Right atrium auricular region (tissue), 2 donors: ENCODE results near the gene ZFYVE28. TPM values are rescaled to one million over a fixed set of nuclear protein-coding genes. Genes with fewer than 3 reads are reported as not detected.
A peak's percentile ranks its signal among the peaks of the same experiment; 100 is the strongest.

Source experiments
- DNase-seq: peaks from one replicate; pipeline ENCODE4 v3.0.0-alpha.2; 2019; ENCODE audit warnings: low spot score
- H3K27ac ChIP-seq, 2 donors: fragments of 200-600 bp; sonication (generic); 1 replicate in 1 of 2; 2 replicates in 1 of 2; pipeline ENCODE4 v1.5.1; 2016 to 2019
- H3K27me3 ChIP-seq, 2 donors: fragments of 200-600 bp; sonication (generic); one replicate each; pipeline versions ENCODE4 v1.5.1 to v1.6.0; 2017 to 2019
- H3K36me3 ChIP-seq: fragments of 200-600 bp; sonication (generic); one replicate; pipeline ENCODE4 v1.5.1; 2016
- H3K4me1 ChIP-seq, 2 donors: fragments of 200-600 bp; sonication (generic); one replicate each; pipeline versions ENCODE4 v1.5.1 to v1.6.0; 2017 to 2019
- H3K4me3 ChIP-seq, 2 donors: fragments of 200-600 bp; sonication (generic); 1 replicate in 1 of 2; 2 replicates in 1 of 2; pipeline ENCODE4 v1.5.1; 2017 to 2019; ENCODE audit warnings: mild to moderate bottlenecking in 1 of 2, moderate library complexity in 1 of 2
- H3K9me3 ChIP-seq, 2 donors: fragments of 200-600 bp; sonication (generic); one replicate each; pipeline ENCODE4 v1.5.1; 2019
- CTCF ChIP-seq, 2 donors: fragments of 200-600 bp; sonication (generic); IDR thresholded peaks; one replicate each; pipeline ENCODE4 v1.5.1; 2019; ENCODE audit warnings: antibody characterized with exemption in 2 of 2
- total RNA-seq, 2 donors: library from RNA; depleted of rRNA; stranded (reverse); fragments of >200 nt; gene quantifications; one replicate each; pipeline ENCODE4 v1.1.0, GENCODE V29; 2016

ZFYVE28 gene
- total RNA-seq, 2 donors from 2014 or later: 3.4 to 6.0 TPM

DNA sequence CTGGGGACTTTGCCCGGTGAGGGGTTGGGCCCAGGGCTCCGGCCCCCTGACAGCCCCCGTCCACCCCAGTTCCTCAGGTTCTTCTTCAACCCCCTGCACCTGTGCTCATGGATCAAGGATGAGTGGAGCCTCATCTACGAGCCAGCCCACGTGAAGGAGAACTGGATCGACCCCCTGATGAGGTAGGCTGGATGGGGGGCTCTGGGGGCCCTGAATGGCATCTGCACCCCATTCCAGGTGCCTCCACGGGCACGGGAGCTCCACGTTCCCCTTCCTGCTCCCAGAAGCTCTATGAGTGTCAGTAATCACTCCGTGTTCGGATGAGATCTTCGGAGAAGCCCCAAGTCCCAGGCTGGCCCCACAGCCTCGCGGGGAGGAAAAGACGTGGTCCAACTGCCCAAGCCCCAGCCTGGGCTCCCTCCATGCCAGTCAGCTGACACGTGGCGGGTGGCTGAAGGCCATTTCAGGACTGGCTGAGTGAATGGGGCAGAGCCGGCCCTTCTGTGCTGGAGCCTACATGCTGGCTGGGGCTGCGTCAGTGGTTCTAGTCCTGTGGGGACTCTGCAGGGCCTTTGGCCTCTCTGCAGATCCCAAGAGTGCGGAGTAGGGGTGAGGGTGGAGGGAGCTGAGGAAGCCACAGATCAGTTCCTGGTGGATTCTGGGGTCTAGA lies 24.8 kb upstream of the ZFYVE28 start:
- DNase-seq: no peak
- TF ChIP-seq CTCF (IDR thresholded peaks at IDR 0.05): no peak

DNA sequence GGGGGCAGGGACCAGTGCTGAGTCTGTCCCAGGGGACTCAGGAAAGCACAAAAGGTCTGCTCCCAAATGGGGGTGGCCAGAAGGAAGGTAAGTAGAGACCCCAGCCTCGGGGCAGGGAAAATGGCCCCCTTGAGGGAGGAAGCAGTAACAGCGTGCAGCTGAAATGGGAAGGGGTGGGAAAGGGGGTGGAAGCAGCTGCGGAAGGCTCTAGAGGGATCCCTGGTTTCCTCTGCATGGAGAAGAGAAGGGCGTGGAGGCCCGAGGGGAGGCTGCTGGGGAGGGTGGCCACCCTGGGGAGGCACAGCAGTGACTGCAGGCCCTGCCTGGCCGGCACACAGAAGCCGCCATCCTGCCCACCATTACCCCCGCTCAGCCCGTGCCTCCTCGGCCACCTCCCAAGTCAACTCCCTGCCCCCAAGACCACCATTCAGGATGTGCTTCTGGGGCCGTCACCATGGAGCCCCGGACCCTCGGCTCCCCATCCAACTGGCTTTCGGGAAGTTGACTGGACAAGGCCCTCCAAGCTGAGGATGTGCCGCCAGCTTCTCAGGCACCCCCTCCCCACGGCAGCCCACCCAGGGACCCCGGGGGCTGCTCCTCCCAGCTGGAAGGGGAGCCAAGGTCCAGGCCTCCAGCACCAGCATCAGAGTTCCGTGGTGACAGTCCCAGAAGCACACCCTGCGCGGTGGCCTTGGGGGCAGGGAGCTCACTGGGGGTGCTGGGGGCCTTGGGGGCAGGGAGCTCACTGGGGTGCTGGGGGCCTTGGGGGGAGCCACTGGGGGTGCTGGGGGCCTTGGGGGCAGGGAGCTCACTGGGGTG lies 23.9 kb upstream of the ZFYVE28 start:
- H3K36me3 ChIP-seq: no peaks in the 10 kb centered on the region
- no peaks in the 10 kb centered on the region for H3K9me3 ChIP-seq
- no peaks in the 10 kb centered on the region for H3K4me1 ChIP-seq
- no peak overlapping the region for H3K27ac ChIP-seq
- no peaks in the 10 kb centered on the region for H3K27me3 ChIP-seq
- no peak for DNase-seq
- no peak overlapping the region for H3K4me3 ChIP-seq
- no peak for TF ChIP-seq CTCF (IDR thresholded peaks at IDR 0.05)

More for the DNA sequence above, 24.8 kb upstream of the ZFYVE28 start:
- H3K4me1 ChIP-seq: no peaks in the 10 kb centered on the region
- H3K36me3 ChIP-seq: no peaks in the 10 kb centered on the region
- H3K9me3 ChIP-seq: no peaks in the 10 kb centered on the region
- no peak overlapping the region for H3K4me3 ChIP-seq
- H3K27ac ChIP-seq: no peak overlapping the region
- no peaks in the 10 kb centered on the region for H3K27me3 ChIP-seq

GRCh38 chr4:2441393-2442174 lies 23.1 kb upstream of the ZFYVE28 start:
- H3K36me3 ChIP-seq: no peaks in the 10 kb centered on the region
- H3K4me3 ChIP-seq: no peak overlapping the region
- DNase-seq: no peak
- TF ChIP-seq CTCF (IDR thresholded peaks at IDR 0.05): peak; percentile 47 to 75
- no peak overlapping the region for H3K27ac ChIP-seq
- H3K27me3 ChIP-seq: no peaks in the 10 kb centered on the region
- H3K4me1 ChIP-seq: no peaks in the 10 kb centered on the region
- no peaks in the 10 kb centered on the region for H3K9me3 ChIP-seq

GRCh38 chr4:2438822-2439718 lies 20.6 kb upstream of the ZFYVE28 start:
- DNase-seq: no peak
- no peaks in the 10 kb centered on the region for H3K4me1 ChIP-seq
- no peak overlapping the region for H3K4me3 ChIP-seq
- H3K27ac ChIP-seq: no peak overlapping the region
- no peaks in the 10 kb centered on the region for H3K9me3 ChIP-seq
- no peak for TF ChIP-seq CTCF (IDR thresholded peaks at IDR 0.05)
- no peaks in the 10 kb centered on the region for H3K27me3 ChIP-seq
- H3K36me3 ChIP-seq: no peaks in the 10 kb centered on the region
